ENCODE results near the gene ZNF800. TPM values are rescaled to one million over a fixed set of nuclear protein-coding genes. Genes with fewer than 3 reads are reported as not detected.
"Not testable (repeated sequence)": the region's sequence is repeated elsewhere in the genome, so short reads cannot be mapped to it uniquely, and the experiment has no call there.

The ZNF800 gene
- total and polyA plus RNA-seq, 2 experiments from 2014 or later, result 14.3 to 41.5 TPM

GRCh38 chr7:127437837-127438236 is 45.3 kb upstream of the ZNF800 start:
- Histone ChIP-seq H3K4me3 (no peak overlapping the region), H3K27ac (no peak overlapping the region), H3K79me2 (no peaks in the 10 kb centered on the region), H3K36me3 (replicated peaks; ENCODE audit: insufficient read depth, low read depth) (no peaks in the 10 kb centered on the region), H3K4me2 (no peak overlapping the region), H3K9me3 (ENCODE audit: low read depth) (no peaks in the 10 kb centered on the region), H3K27me3 (no peaks in the 10 kb centered on the region), H4K20me1 (ENCODE audit: insufficient read depth, poor library complexity, severe bottlenecking) (no peaks in the 10 kb centered on the region), H2AFZ (no peak overlapping the region), H3K9me2 (replicated peaks; ENCODE audit: insufficient read depth) (no peaks in the 10 kb centered on the region), H3K4me1 (ENCODE audit: insufficient read depth) (no peaks in the 10 kb centered on the region)
- WGBS (ENCODE audit: low lambda C conversion rate, missing lambda C conversion rate), result 68% methylated on average over 2 of the region's 2 CpGs
- DNase-seq (ENCODE audit: low spot score), result no peak
- no peak for TF ChIP-seq CTCF (IDR thresholded peaks at IDR 0.05; ENCODE audit: poor library complexity)
- TF ChIP-seq EZH2phosphoT487 (IDR thresholded peaks at IDR 0.05; ENCODE audit: low read depth, severe bottlenecking, unreplicated experiment), result no peak
- no peak for TF ChIP-seq EZH2 (IDR thresholded peaks at IDR 0.05; ENCODE audit: borderline replicate concordance)

GRCh38 chr7:127437241-127437640 is 44.7 kb upstream of the ZNF800 start:
- H3K4me1 ChIP-seq (ENCODE audit: insufficient read depth), result no peaks in the 10 kb centered on the region
- no peak overlapping the region for H3K27ac ChIP-seq
- 79% methylated on average over 3 of the region's 3 CpGs for WGBS (ENCODE audit: low lambda C conversion rate, missing lambda C conversion rate)
- no peak overlapping the region for H2AFZ ChIP-seq
- no peaks in the 10 kb centered on the region for H3K27me3 ChIP-seq
- no peaks in the 10 kb centered on the region for H4K20me1 ChIP-seq (ENCODE audit: insufficient read depth, poor library complexity, severe bottlenecking)
- TF ChIP-seq CTCF (IDR thresholded peaks at IDR 0.05; ENCODE audit: poor library complexity) (no peak), EZH2phosphoT487 (IDR thresholded peaks at IDR 0.05; ENCODE audit: low read depth, severe bottlenecking, unreplicated experiment) (no peak), EZH2 (IDR thresholded peaks at IDR 0.05; ENCODE audit: borderline replicate concordance) (no peak)
- no peak overlapping the region for H3K4me3 ChIP-seq
- DNase-seq (ENCODE audit: low spot score), result no peak
- H3K9me2 ChIP-seq (replicated peaks; ENCODE audit: insufficient read depth), result no peaks in the 10 kb centered on the region
- no peaks in the 10 kb centered on the region for H3K9me3 ChIP-seq (ENCODE audit: low read depth)
- H3K36me3 ChIP-seq (replicated peaks; ENCODE audit: insufficient read depth, low read depth), result no peaks in the 10 kb centered on the region
- H3K79me2 ChIP-seq, result no peaks in the 10 kb centered on the region
- no peak overlapping the region for H3K4me2 ChIP-seq

- H2AFZ ChIP-seq; H3K27ac ChIP-seq; H3K79me2 ChIP-seq; H3K4me1 ChIP-seq (ENCODE audit: insufficient read depth); H3K4me2 ChIP-seq; H3K9me3 ChIP-seq (ENCODE audit: low read depth); H3K9me2 ChIP-seq (replicated peaks; ENCODE audit: insufficient read depth); DNase-seq (ENCODE audit: low spot score); H4K20me1 ChIP-seq (ENCODE audit: insufficient read depth, poor library complexity, severe bottlenecking); H3K36me3 ChIP-seq (replicated peaks; ENCODE audit: insufficient read depth, low read depth); H3K4me3 ChIP-seq; H3K27me3 ChIP-seq: not testable (repeated sequence)
- WGBS (ENCODE audit: low lambda C conversion rate, missing lambda C conversion rate), result 90% methylated on average over 12 of the region's 18 CpGs
Measured at GRCh38 chr7:127429281-127429680, 36.8 kb upstream of the ZNF800 start.

GRCh38 chr7:127419196-127419595 is 26.7 kb upstream of the ZNF800 start:
- Histone ChIP-seq H3K9me2 (replicated peaks; ENCODE audit: insufficient read depth) (no peaks in the 10 kb centered on the region), H3K4me3 (no peak overlapping the region), H2AFZ (no peak overlapping the region), H3K4me2 (no peak overlapping the region), H3K27me3 (no peaks in the 10 kb centered on the region), H3K4me1 (ENCODE audit: insufficient read depth) (no peaks in the 10 kb centered on the region), H3K79me2 (no peaks in the 10 kb centered on the region), H3K27ac (no peak overlapping the region), H3K36me3 (replicated peaks; ENCODE audit: insufficient read depth, low read depth) (no peaks in the 10 kb centered on the region), H4K20me1 (ENCODE audit: insufficient read depth, poor library complexity, severe bottlenecking) (no peaks in the 10 kb centered on the region), H3K9me3 (ENCODE audit: low read depth) (no peaks in the 10 kb centered on the region)
- TF ChIP-seq EZH2 (IDR thresholded peaks at IDR 0.05; ENCODE audit: borderline replicate concordance), result no peak
- TF ChIP-seq CTCF (IDR thresholded peaks at IDR 0.05; ENCODE audit: poor library complexity), result no peak
- no peak for TF ChIP-seq EZH2phosphoT487 (IDR thresholded peaks at IDR 0.05; ENCODE audit: low read depth, severe bottlenecking, unreplicated experiment)
- no peak for DNase-seq (ENCODE audit: low spot score)
- 66% methylated on average over 2 of the region's 2 CpGs for WGBS (ENCODE audit: low lambda C conversion rate, missing lambda C conversion rate)
